H9 (cell line): ENCODE measurements around the gene PRDM1. TPM values are rescaled to one million over a fixed set of nuclear protein-coding genes. Genes with fewer than 3 reads are reported as not detected.

Source experiments
- DNase-seq: peaks from one replicate; pipeline ENCODE4 v3.0.0-alpha.2; 2017
- H2AFZ ChIP-seq: one replicate; pipeline ENCODE4 v1.6.1; 2013; ENCODE audit warnings: mild to moderate bottlenecking, low read length, control low read depth, moderate library complexity
- H2AK5ac ChIP-seq: 2 replicates; pipeline ENCODE4 v1.6.1; 2013; ENCODE audit warnings: low read length, control low read depth, mixed read lengths; ENCODE audit not compliant: insufficient read length
- H2BK120ac ChIP-seq: one replicate; pipeline ENCODE4 v1.6.1; 2013; ENCODE audit warnings: low read depth, mild to moderate bottlenecking, low read length, control low read depth, inconsistent platforms; ENCODE audit not compliant: poor library complexity, severe bottlenecking
- H2BK12ac ChIP-seq: 2 replicates; pipeline ENCODE4 v1.6.1; 2013; ENCODE audit warnings: low read length, control low read depth, mixed read lengths, low read depth; ENCODE audit not compliant: insufficient read length
- H2BK15ac ChIP-seq: 2 replicates; pipeline ENCODE4 v1.6.1; 2013; ENCODE audit warnings: low read depth, low read length, control low read depth
- H2BK20ac ChIP-seq: one replicate; pipeline ENCODE4 v1.6.1; 2013; ENCODE audit warnings: low read depth, mild to moderate bottlenecking, low read length, control low read depth, inconsistent platforms; ENCODE audit not compliant: poor library complexity, severe bottlenecking
- H2BK5ac ChIP-seq: 2 replicates; pipeline ENCODE4 v1.6.1; 2013; ENCODE audit warnings: low read length, control low read depth, mixed read lengths; ENCODE audit not compliant: insufficient read length
- H3K14ac ChIP-seq: 2 replicates; pipeline ENCODE4 v1.6.1; 2013; ENCODE audit warnings: low read length, control low read depth; ENCODE audit not compliant: insufficient read depth
- H3K18ac ChIP-seq: 2 replicates; pipeline ENCODE4 v1.6.1; 2013; ENCODE audit warnings: low read depth, mild to moderate bottlenecking, mixed read lengths, low read length, control low read depth; ENCODE audit not compliant: insufficient read length
- H3K23ac ChIP-seq: 2 replicates; pipeline ENCODE4 v1.6.1; 2013; ENCODE audit warnings: low read length, control low read depth, mixed read lengths, low read depth; ENCODE audit not compliant: insufficient read length
- H3K23me2 ChIP-seq: 2 replicates; pipeline ENCODE4 v1.6.1; 2013; ENCODE audit warnings: low read depth, mild to moderate bottlenecking, mixed read lengths, low read length, control low read depth; ENCODE audit not compliant: insufficient read length, poor library complexity, severe bottlenecking
- H3K27ac ChIP-seq: 2 replicates; pipeline ENCODE4 v1.5.1; 2013; ENCODE audit warnings: low read length, control low read depth, mixed read lengths, low read depth; ENCODE audit not compliant: insufficient read length
- H3K27me3 ChIP-seq: 2 replicates; pipeline ENCODE4 v1.6.1; 2013; ENCODE audit warnings: low read length, control low read depth, inconsistent platforms; ENCODE audit not compliant: insufficient read depth
- H3K4ac ChIP-seq: 2 replicates; pipeline ENCODE4 v1.6.1; 2013; ENCODE audit warnings: low read depth, mild to moderate bottlenecking, control low read depth, inconsistent platforms, low read length, moderate library complexity
- H3K4me1 ChIP-seq: 2 replicates; pipeline ENCODE4 v1.6.1; 2013; ENCODE audit warnings: low read length, control low read depth, inconsistent platforms; ENCODE audit not compliant: insufficient read depth
- H3K4me2 ChIP-seq: 2 replicates; pipeline ENCODE4 v1.6.1; 2013; ENCODE audit warnings: low read length, control low read depth, mixed read lengths; ENCODE audit not compliant: insufficient read length, insufficient read depth
- H3K56ac ChIP-seq: 2 replicates; pipeline ENCODE4 v1.6.1; 2013; ENCODE audit warnings: low read depth, mild to moderate bottlenecking, mixed read lengths, low read length, control low read depth; ENCODE audit not compliant: insufficient read length
- H3K79me1 ChIP-seq: 2 replicates; pipeline ENCODE4 v1.6.1; 2013; ENCODE audit warnings: low read depth, mild to moderate bottlenecking, moderate library complexity, low read length, control low read depth, inconsistent platforms; ENCODE audit not compliant: insufficient read depth, poor library complexity, severe bottlenecking
- H3K79me2 ChIP-seq: 2 replicates; pipeline ENCODE4 v1.6.1; 2013; ENCODE audit warnings: low read length, control low read depth, inconsistent platforms; ENCODE audit not compliant: insufficient read depth
- H3K9ac ChIP-seq: 2 replicates; pipeline ENCODE4 v1.6.1; 2013; ENCODE audit warnings: low read length, control low read depth, mixed read lengths; ENCODE audit not compliant: insufficient read length; ENCODE audit errors: extremely low read depth
- H3K9me3 ChIP-seq: one replicate; pipeline ENCODE4 v1.6.1; 2013; ENCODE audit warnings: low read depth, low read length, inconsistent platforms; ENCODE audit not compliant: control insufficient read depth
- H3T11ph ChIP-seq: one replicate; pipeline ENCODE4 v1.6.1; 2013; ENCODE audit warnings: mild to moderate bottlenecking, low read length, control low read depth, inconsistent platforms
- H4K20me1 ChIP-seq: one replicate; pipeline ENCODE4 v1.6.1; 2013; ENCODE audit not compliant: control insufficient read depth, insufficient read length, insufficient read depth
- H4K5ac ChIP-seq: 2 replicates; pipeline ENCODE4 v1.6.1; 2013; ENCODE audit warnings: low read depth, mild to moderate bottlenecking, mixed read lengths, low read length, control low read depth; ENCODE audit not compliant: insufficient read length
- H4K8ac ChIP-seq: replicated peaks from 2 replicates; pipeline ENCODE4 v1.6.1; 2013; ENCODE audit warnings: low read length, control low read depth, mixed read lengths, low read depth; ENCODE audit not compliant: insufficient read length
- H4K91ac ChIP-seq: 2 replicates; pipeline ENCODE4 v1.6.1; 2013; ENCODE audit warnings: low read depth, mild to moderate bottlenecking, moderate library complexity, mixed read lengths, low read length, control low read depth; ENCODE audit not compliant: insufficient read length
- H3K27ac Mint-ChIP-seq, 3 experiments: 2 replicates in 2 of 3; 3 replicates in 1 of 3; pipeline ENCODE4 v1.8.0; 2020 to 2021; ENCODE audit warnings: mixed read lengths in 3 of 3, mild to moderate bottlenecking in 1 of 3, moderate library complexity in 1 of 3
- H3K27me3 Mint-ChIP-seq: 2 replicates; pipeline ENCODE4 v1.8.0; 2021; ENCODE audit warnings: low read depth, mild to moderate bottlenecking, moderate library complexity, mixed read lengths
- H3K36me3 Mint-ChIP-seq, 3 experiments: 2 replicates in 2 of 3; 3 replicates in 1 of 3; pipeline ENCODE4 v1.8.0; 2020 to 2021; ENCODE audit warnings: low read depth in 3 of 3, mixed read lengths in 3 of 3; ENCODE audit not compliant: insufficient read depth in 1 of 3
- H3K4me1 Mint-ChIP-seq, 2 experiments: 2 replicates each; pipeline ENCODE4 v1.8.0; 2020; ENCODE audit warnings: mixed read lengths in 2 of 2
- H3K4me3 Mint-ChIP-seq, 2 experiments: 2 replicates in 1 of 2; 3 replicates in 1 of 2; pipeline ENCODE4 v1.8.0; 2020 to 2021; ENCODE audit warnings: mild to moderate bottlenecking in 2 of 2, mixed read lengths in 2 of 2, moderate library complexity in 1 of 2
- H3K9me3 Mint-ChIP-seq, 2 experiments: 2 replicates in 1 of 2; 3 replicates in 1 of 2; pipeline ENCODE4 v1.8.0; 2020; ENCODE audit warnings: mild to moderate bottlenecking in 2 of 2, mixed read lengths in 2 of 2, moderate library complexity in 1 of 2
- WGBS: extraction: QIAGEN DNeasy Blood & Tissue Kit; methylation state at CpG from one replicate; pipeline ENCODE4 v1.1.7; 2013; ENCODE audit warnings: missing lambda C conversion rate, low lambda C conversion rate, mixed read lengths; ENCODE audit not compliant: insufficient read length; ENCODE audit errors: extremely low coverage; 5-methylcytosine and 5-hydroxymethylcytosine counted together
- total RNA-seq: library from RNA; stranded (reverse); gene quantifications from 2 replicates; pipeline ENCODE4 v1.2.1, GENCODE V29; 2021
- TF ChIP-seq, protein P1 (sequence below): fragments of 200-600 bp; sonication (generic); conservative IDR thresholded peaks from 3 replicates; pipeline ENCODE4 v1.8.0; 2021; ENCODE audit warnings: antibody characterized with exemption, mild to moderate bottlenecking

PRDM1 gene
- total RNA-seq, 1 experiment from 2014 or later = 2.9 TPM

DNA sequence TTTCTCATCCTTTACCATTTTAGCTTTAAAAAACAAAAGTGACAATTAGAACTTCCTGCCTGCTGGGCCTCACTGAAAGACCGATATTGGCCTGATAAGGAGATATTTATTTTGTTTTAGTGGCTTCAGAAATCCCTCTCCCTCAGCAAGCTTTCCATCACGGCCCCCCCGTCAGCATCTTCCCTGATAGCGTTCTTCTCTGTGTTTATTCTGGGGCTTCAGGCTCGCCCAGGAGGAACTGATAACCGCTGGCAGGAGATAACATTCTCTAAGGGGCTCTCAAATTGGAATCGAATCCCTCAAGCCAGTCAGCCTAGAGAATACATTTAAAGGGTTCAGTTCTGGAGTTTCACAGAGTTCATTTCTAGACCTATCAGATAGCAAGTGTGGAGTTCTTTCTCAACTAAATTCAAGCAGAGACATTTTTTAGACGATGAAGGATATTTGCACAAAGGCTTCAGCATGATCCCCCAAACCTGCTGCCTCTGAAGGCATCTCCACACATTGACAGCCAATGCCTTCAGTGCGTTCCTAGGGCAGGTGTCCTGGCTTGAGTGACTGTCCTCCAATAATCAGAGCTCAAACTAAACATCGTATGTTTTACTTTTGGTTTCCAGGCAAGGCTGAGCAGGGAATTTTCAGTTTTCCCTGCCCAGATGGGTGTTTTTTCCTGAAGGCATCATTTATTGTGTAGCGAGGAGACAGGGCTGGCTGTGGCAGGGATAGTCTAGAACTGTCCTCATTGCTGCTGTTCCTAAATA, 17.0 kb downstream of the PRDM1 start:
- H3K27me3 ChIP-seq = peaks cover 2% of the 10 kb centered on the region; the same call in 1 of the 2 replicates
- DNase-seq = no peak
- WGBS = no CpG with 5 or more reads among the region's 11 CpGs
- H3K79me2 ChIP-seq = no peaks in the 10 kb centered on the region
- Mint-ChIP-seq H3K36me3 (peaks cover 0 to 12% (median 0%) of the 10 kb centered on the region in 3 experiments; a peak in 2 of 7 replicates), H3K27ac (no peak overlapping the region), H3K27me3 (peaks cover 3% of the 10 kb centered on the region), H3K4me1 (peaks cover 14 to 30% of the 10 kb centered on the region in 2 experiments), H3K9me3 (no peaks in the 10 kb centered on the region), H3K4me3 (no peak overlapping the region)
- no peak overlapping the region for H3K4ac ChIP-seq
- H3K9me3 ChIP-seq = no peaks in the 10 kb centered on the region
- no peaks in the 10 kb centered on the region for H3K79me1 ChIP-seq
- TF ChIP-seq, protein P1, sequence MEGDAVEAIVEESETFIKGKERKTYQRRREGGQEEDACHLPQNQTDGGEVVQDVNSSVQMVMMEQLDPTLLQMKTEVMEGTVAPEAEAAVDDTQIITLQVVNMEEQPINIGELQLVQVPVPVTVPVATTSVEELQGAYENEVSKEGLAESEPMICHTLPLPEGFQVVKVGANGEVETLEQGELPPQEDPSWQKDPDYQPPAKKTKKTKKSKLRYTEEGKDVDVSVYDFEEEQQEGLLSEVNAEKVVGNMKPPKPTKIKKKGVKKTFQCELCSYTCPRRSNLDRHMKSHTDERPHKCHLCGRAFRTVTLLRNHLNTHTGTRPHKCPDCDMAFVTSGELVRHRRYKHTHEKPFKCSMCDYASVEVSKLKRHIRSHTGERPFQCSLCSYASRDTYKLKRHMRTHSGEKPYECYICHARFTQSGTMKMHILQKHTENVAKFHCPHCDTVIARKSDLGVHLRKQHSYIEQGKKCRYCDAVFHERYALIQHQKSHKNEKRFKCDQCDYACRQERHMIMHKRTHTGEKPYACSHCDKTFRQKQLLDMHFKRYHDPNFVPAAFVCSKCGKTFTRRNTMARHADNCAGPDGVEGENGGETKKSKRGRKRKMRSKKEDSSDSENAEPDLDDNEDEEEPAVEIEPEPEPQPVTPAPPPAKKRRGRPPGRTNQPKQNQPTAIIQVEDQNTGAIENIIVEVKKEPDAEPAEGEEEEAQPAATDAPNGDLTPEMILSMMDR = no peak
- no peak overlapping the region for H4K8ac ChIP-seq
- no peak overlapping the region for H3K56ac ChIP-seq
- H2BK5ac ChIP-seq = no peak overlapping the region
- H2AK5ac ChIP-seq = no peak overlapping the region
- no peak overlapping the region for H2BK20ac ChIP-seq
- no peak overlapping the region for H3K9ac ChIP-seq
- no peak overlapping the region for H2BK12ac ChIP-seq
- H3K4me1 ChIP-seq = 0 out of 2 replicates have a peak, but pooled peaks cover 3% of the 10 kb centered on the region
- no peak overlapping the region for H3K23ac ChIP-seq
- H3K18ac ChIP-seq = no peak overlapping the region
- no peak overlapping the region for H3K27ac ChIP-seq
- H3T11ph ChIP-seq = no peak overlapping the region
- no peak overlapping the region for H4K5ac ChIP-seq
- H2BK120ac ChIP-seq = no peak overlapping the region
- H2BK15ac ChIP-seq = no peak overlapping the region
- no peak overlapping the region for H4K91ac ChIP-seq
- no peak overlapping the region for H3K4me2 ChIP-seq
- no peaks in the 10 kb centered on the region for H4K20me1 ChIP-seq
- no peak overlapping the region for H3K14ac ChIP-seq
- H3K23me2 ChIP-seq = peaks cover 5% of the 10 kb centered on the region
- H2AFZ ChIP-seq = no peak overlapping the region
